Gastroesophageal sphincter (tissue), 4 donors: Measurements from ENCODE around the gene SMARCD1. TPM values are rescaled to one million over a fixed set of nuclear protein-coding genes. Genes with fewer than 3 reads are reported as not detected.

Experiments used
- ATAC-seq: fragments of 150-250 bp; one replicate; pipeline ENCODE4 v1.9.1; 2016; ENCODE audit warnings: mild to moderate bottlenecking, moderate library complexity
- H3K27ac ChIP-seq, 4 donors: fragments of 200-600 bp; sonication (generic) in 3 of 4; 1 replicate in 3 of 4; 2 replicates in 1 of 4; pipeline ENCODE4 v1.5.1; 2016 to 2019
- H3K27me3 ChIP-seq: fragments of 200-600 bp; sonication (generic); one replicate; pipeline ENCODE4 v1.5.1; 2019
- H3K36me3 ChIP-seq, 2 donors: fragments of 200-600 bp; sonication (generic); one replicate each; pipeline ENCODE4 v1.5.1; 2019; ENCODE audit warnings: control low read depth in 1 of 2
- H3K4me1 ChIP-seq, 3 donors: fragments of 200-600 bp; sonication (generic); 1 replicate in 2 of 3; 2 replicates in 1 of 3; pipeline ENCODE4 v1.5.1; 2016 to 2019; ENCODE audit warnings: control low read depth in 2 of 3
- H3K4me3 ChIP-seq, 2 donors: fragments of 200-600 bp; sonication (generic); one replicate each; pipeline ENCODE4 v1.5.1; 2019; ENCODE audit warnings: mild to moderate bottlenecking in 1 of 2, moderate library complexity in 1 of 2
- H3K9me3 ChIP-seq, 3 donors: fragments of 200-600 bp; sonication (generic); one replicate each; pipeline ENCODE4 v1.5.1; 2017 to 2019; ENCODE audit warnings: control low read depth in 2 of 3
- CTCF ChIP-seq, 4 experiments: fragments of 200-600 bp in 2 of 4; fragments of 450-650 bp in 2 of 4; sonication (generic) in 1 of 4; IDR thresholded peaks; one replicate each; pipeline ENCODE4 v1.5.1; 2017 to 2019; ENCODE audit warnings: antibody characterized with exemption in 4 of 4, mild to moderate bottlenecking in 2 of 4, moderate library complexity in 2 of 4
- EP300 ChIP-seq: sonication (generic); formaldehyde crosslinking; IDR thresholded peaks from one replicate; pipeline ENCODE4 v1.6.1; 2017; ENCODE audit warnings: antibody characterized with exemption, mild to moderate bottlenecking
- POLR2A ChIP-seq, 2 donors: fragments of 450-650 bp; IDR thresholded peaks; one replicate each; pipeline ENCODE4 v1.6.1; 2017; ENCODE audit warnings: antibody characterized with exemption in 2 of 2, mild to moderate bottlenecking in 2 of 2, moderate library complexity in 1 of 2
- POLR2AphosphoS5 ChIP-seq: sonication (generic); formaldehyde crosslinking; IDR thresholded peaks from one replicate; pipeline ENCODE4 v1.6.1; 2017; ENCODE audit warnings: antibody characterized with exemption
- WGBS, 2 donors: methylation state at CpG; one replicate each; pipeline ENCODE4 v1.1.5; 2018; ENCODE audit warnings: low coverage in 1 of 2; 5-methylcytosine and 5-hydroxymethylcytosine counted together
- total RNA-seq, 4 donors: library from RNA; depleted of rRNA; stranded (reverse); fragments of >200 nt; gene quantifications; one replicate each; pipeline ENCODE4 v1.1.0, GENCODE V29; 2016

SMARCD1 gene
- total RNA-seq, 4 donors from 2014 or later, result 26.6 to 52.8 (median 44.2) TPM

- ATAC-seq, result no peak
- Histone ChIP-seq H3K36me3 (peaks cover 0 to 23% of the 10 kb centered on the region in 2 donors), H3K27ac (peak overlapping the region; percentile 93 to 100 (median 97)), H3K27me3 (no peaks in the 10 kb centered on the region), H3K4me3 (peak overlapping the region; percentile 73 to 75), H3K9me3 (no peaks in the 10 kb centered on the region), H3K4me1 (peaks cover 0 to 75% (median 26%) of the 10 kb centered on the region in 3 donors)
- WGBS, 2 donors, result 9 to 21% methylated on average over 24 to 26 of the region's 26 CpGs
- TF ChIP-seq EP300, result no peak
- no peak for TF ChIP-seq CTCF (IDR thresholded peaks at IDR 0.05)
- no peak for TF ChIP-seq POLR2AphosphoS5
- TF ChIP-seq POLR2A (IDR thresholded peaks at IDR 0.05), result no peak
Observed at GRCh38 chr12:50112456-50113218, 27.5 kb downstream of the SMARCD1 start.

DNA sequence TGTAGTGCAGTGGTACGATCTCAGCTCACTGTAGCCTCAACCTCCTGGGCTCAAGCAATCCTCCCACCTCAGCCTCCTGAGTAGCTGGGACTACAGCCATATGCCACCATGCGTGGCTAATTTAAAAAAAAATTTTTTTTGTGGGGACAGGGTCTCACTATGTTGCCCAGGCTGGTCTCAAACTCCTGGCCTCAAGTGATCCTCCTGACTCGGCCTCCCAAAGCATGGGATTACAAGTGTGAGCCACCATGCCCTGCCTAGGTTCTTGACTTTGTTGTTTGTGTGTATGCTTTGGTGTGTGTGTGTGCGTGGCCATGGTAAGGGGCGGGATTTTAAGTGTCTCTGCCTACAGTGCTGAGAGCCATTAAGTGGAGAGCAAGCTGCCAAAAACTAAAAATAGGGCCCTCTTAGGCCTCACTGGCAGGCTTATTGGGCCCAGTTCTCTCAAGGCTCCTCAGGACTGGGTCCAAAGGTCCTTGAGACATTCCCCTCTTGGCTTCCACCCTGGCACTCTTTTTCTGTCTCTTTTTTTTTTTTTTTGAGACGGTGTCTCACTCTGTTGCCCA lies 32.0 kb downstream of the SMARCD1 start:
- Histone ChIP-seq H3K4me1 (peaks cover 0 to 66% (median 11%) of the 10 kb centered on the region in 3 donors), H3K27ac (peak overlapping the region in 3 of 4 donors; percentile 14 to 41 (median 37))

GRCh38 chr12:50119387-50119786 lies 34.2 kb downstream of the SMARCD1 start:
- no peaks in the 10 kb centered on the region for H3K27me3 ChIP-seq
- no peak overlapping the region for H3K4me3 ChIP-seq
- peaks cover 0 to 83% of the 10 kb centered on the region in 2 donors for H3K36me3 ChIP-seq
- no peak overlapping the region for H3K27ac ChIP-seq
- 100% methylated on average over 1 of the region's 2 CpGs; no CpG with 5 or more reads in 1 of the 2 donors for WGBS, 2 donors
- H3K9me3 ChIP-seq, result no peaks in the 10 kb centered on the region
- no peak for ATAC-seq
- peaks cover 0 to 55% (median 0%) of the 10 kb centered on the region in 3 donors for H3K4me1 ChIP-seq
- TF ChIP-seq POLR2AphosphoS5, result no peak
- TF ChIP-seq CTCF (IDR thresholded peaks at IDR 0.05), result no peak
- TF ChIP-seq EP300, result no peak
- no peak for TF ChIP-seq POLR2A (IDR thresholded peaks at IDR 0.05)

More for the DNA sequence above, 32.0 kb downstream of the SMARCD1 start:
- TF ChIP-seq CTCF (IDR thresholded peaks at IDR 0.05) (no peak), EP300 (no peak), POLR2AphosphoS5 (no peak), POLR2A (IDR thresholded peaks at IDR 0.05) (no peak)
- no peaks in the 10 kb centered on the region for H3K27me3 ChIP-seq
- no peak overlapping the region for H3K4me3 ChIP-seq
- 40 to 55% methylated on average over 1 to 4 of the region's 6 CpGs for WGBS, 2 donors
- no peaks in the 10 kb centered on the region for H3K9me3 ChIP-seq
- H3K36me3 ChIP-seq, result peaks cover 0 to 63% of the 10 kb centered on the region in 2 donors
- peak; percentile 23 for ATAC-seq

- no peak for TF ChIP-seq POLR2AphosphoS5
- no peak for TF ChIP-seq CTCF (IDR thresholded peaks at IDR 0.05)
- no peak for TF ChIP-seq EP300
- no peak for TF ChIP-seq POLR2A (IDR thresholded peaks at IDR 0.05)
- Histone ChIP-seq H3K27ac (no peak overlapping the region), H3K36me3 (peaks cover 0 to 75% of the 10 kb centered on the region in 2 donors), H3K4me3 (no peak overlapping the region), H3K4me1 (peaks cover 0 to 53% (median 0%) of the 10 kb centered on the region in 3 donors), H3K27me3 (no peaks in the 10 kb centered on the region), H3K9me3 (no peaks in the 10 kb centered on the region)
- 80% methylated on average over 3 of the region's 3 CpGs; no CpG with 5 or more reads in 1 of the 2 donors for WGBS, 2 donors
- no peak for ATAC-seq
Observed at GRCh38 chr12:50120521-50120920, 35.4 kb downstream of the SMARCD1 start.
